PC-3 (cell line): Measurements from ENCODE around the gene CLDN1.

ENCODE experiments used
- EZH2 ChIP-seq: fragments of 300-600 bp; sonication (generic); IDR thresholded peaks from one replicate; pipeline ENCODE4 v1.6.1; 2017; ENCODE audit warnings: antibody characterized with exemption, mild to moderate bottlenecking, low read length; ENCODE audit not compliant: unreplicated experiment
- EZH2phosphoT487 ChIP-seq: fragments of 300-600 bp; sonication (generic); IDR thresholded peaks from 2 replicates; pipeline ENCODE4 v1.6.1; 2018; ENCODE audit warnings: mild to moderate bottlenecking, antibody characterized with exemption, low read length, borderline replicate concordance
- TF ChIP-seq, protein P1 (sequence below): fragments of 300-600 bp; sonication (generic); conservative IDR thresholded peaks from 2 replicates; pipeline ENCODE4 v1.5.1; 2017; ENCODE audit warnings: antibody characterized with exemption, low read depth, mild to moderate bottlenecking, low read length

DNA sequence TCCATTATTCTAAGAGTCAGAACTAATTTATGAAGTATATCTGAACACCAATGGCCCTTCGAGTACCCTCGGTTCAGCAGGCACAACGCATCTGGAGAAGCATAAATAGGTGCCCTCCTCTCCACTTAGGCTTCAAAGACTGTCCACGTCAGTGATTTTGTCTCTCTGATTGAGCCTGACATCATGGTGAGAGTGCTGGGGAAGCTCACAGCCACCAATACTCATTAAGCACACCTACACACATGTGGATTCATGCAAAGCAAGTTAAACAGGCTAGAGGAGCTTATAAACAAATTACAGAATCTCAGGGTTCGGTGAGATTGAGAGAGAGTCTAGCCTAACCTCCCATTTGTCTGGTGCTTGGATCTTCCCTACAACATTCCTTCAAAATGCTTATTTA is 3.6 kb downstream of the CLDN1 start:
- TF ChIP-seq, protein P1, sequence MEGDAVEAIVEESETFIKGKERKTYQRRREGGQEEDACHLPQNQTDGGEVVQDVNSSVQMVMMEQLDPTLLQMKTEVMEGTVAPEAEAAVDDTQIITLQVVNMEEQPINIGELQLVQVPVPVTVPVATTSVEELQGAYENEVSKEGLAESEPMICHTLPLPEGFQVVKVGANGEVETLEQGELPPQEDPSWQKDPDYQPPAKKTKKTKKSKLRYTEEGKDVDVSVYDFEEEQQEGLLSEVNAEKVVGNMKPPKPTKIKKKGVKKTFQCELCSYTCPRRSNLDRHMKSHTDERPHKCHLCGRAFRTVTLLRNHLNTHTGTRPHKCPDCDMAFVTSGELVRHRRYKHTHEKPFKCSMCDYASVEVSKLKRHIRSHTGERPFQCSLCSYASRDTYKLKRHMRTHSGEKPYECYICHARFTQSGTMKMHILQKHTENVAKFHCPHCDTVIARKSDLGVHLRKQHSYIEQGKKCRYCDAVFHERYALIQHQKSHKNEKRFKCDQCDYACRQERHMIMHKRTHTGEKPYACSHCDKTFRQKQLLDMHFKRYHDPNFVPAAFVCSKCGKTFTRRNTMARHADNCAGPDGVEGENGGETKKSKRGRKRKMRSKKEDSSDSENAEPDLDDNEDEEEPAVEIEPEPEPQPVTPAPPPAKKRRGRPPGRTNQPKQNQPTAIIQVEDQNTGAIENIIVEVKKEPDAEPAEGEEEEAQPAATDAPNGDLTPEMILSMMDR = no peak
- no peak for TF ChIP-seq EZH2
- TF ChIP-seq EZH2phosphoT487 = no peak
